ENCODE measurements around the gene MAP7D3.

Gene MAP7D3

DNA sequence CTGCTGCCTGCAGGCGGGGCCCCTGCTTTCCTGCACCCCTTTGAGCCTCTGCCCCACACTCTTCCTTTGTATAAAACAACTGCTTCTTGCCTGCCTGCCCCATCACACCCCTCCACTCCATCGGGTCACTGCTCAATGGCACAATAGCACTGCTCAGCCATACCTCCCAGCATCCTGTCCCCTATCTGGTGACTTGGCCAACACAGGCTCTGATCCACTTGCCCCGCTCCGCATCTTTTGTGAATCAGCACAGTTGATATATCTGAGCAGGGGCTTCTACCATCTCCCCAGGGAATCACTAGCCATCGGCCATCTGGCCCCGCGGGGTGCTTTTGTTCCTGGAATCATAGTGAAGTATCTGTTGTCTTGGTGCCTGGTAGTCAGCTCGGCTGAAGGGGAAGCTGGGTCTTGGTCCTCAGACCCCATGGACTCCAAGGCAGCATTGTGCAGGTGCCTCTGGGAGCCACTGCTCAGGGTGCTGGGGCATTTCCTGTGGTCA, 45.3 kb downstream of the MAP7D3 start:
- no peak for DNase-seq (ENCODE audit: low read depth)

DNA sequence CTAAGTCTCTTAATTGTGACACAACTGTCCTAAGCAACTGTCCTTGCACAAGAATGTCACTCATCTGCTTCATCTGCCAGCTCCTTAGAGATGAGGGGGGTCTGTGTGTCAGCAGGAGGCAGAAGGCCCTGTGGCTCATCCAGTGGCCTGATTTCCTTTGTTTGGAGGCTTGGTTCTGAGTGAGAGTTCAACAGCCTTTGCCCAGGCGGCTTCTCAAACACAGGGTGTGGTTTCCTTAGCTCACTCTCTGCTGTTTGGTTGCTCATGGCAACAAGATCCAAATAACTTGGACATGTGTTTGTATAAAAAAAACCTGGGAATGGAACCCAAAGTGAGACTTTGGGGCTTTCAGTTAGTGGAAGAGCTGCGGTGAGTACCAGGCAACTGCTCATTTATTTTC, 46.6 kb downstream of the MAP7D3 start:
- no peak for DNase-seq (ENCODE audit: low read depth)

- no peak for DNase-seq (ENCODE audit: low read depth)
These were observed 47.2 kb downstream of the MAP7D3 start for GRCh38 chrX:136203951-136204350.

DNA sequence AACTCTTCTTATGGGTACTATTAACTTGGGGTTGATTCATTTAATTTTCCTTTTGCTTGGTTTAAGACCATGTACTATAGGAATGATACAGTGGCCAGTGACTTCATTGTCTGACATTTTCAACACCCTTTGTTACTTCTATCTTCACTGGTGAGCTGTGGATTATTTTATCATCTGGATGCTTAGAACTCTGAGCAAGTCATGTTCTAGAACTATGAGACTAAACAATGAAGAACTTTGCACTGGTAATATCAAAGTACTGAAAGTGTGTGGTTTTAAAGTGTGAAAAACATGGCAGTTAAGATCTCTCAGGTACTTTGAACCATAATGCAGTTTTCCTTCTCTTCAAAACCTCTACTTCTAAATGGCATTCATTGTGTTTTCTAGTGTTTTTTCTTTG, 47.8 kb downstream of the MAP7D3 start:
- no peak for DNase-seq (ENCODE audit: low read depth)

GRCh38 chrX:136202889-136203288, 48.3 kb downstream of the MAP7D3 start:
- DNase-seq (ENCODE audit: low read depth), result no peak

GRCh38 chrX:136201601-136202000, 49.6 kb downstream of the MAP7D3 start:
- DNase-seq (ENCODE audit: low read depth), result no peak

- no peak for DNase-seq (ENCODE audit: low read depth)
These were observed 50.7 kb downstream of the MAP7D3 start for GRCh38 chrX:136200466-136200865.

- no peak for DNase-seq (ENCODE audit: low read depth)
These were observed 51.8 kb downstream of the MAP7D3 start for GRCh38 chrX:136199365-136199764.

DNA sequence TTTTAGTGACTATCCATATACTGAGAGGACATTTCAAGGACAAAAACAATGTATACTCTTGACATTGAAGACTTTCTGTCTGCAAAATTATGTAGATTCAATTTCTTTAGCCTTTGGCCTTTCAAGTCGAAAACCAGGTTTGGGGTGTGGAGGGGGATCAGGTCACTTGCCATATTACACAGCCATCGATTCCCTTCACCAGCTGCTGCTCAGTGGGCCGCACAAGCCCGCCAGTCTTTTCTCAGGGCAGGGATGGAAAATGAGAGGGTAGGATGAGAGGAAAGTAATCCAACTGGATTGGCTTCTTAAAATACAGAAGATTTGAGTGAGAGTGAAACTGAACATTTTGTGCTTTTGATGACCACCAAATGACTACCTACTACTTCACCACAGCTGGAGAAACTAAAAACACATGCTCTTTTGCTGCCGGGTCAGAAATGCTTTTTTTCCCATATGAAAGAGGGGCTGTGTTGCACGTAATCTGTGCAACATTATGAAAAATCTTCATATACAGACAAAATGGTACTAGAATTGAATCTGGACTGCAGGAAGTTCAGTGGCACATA, 52.4 kb downstream of the MAP7D3 start:
- no peak for DNase-seq (ENCODE audit: low read depth)

- DNase-seq (ENCODE audit: low read depth), result no peak
These were observed 53.2 kb downstream of the MAP7D3 start for GRCh38 chrX:136198010-136198409.

DNA sequence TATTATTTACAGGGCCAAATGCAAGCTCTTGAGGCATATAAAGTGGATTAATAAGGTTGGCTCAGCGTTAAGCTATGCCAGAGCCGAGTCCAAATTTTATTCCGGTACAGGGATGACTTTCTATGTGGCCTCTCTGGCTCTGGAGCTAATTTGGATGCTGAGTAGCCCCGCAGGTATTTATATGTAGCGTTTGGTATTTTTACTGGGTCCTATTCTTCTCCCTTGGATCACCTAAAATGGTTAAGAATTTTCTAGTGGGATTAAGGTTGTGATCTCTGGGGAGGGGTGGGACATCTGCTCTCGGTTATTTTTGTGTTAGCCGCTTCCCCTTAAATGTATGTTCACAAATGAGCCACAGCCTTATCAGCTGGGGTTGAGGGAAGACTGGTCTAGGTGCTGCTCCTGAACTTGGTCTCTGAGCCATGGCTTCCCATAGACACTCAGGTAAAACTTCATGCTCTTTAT, 54.5 kb downstream of the MAP7D3 start:
- DNase-seq (ENCODE audit: low read depth), result no peak

GRCh38 chrX:136195247-136195646, 56.0 kb downstream of the MAP7D3 start:
- DNase-seq (ENCODE audit: low read depth), result no peak

DNA sequence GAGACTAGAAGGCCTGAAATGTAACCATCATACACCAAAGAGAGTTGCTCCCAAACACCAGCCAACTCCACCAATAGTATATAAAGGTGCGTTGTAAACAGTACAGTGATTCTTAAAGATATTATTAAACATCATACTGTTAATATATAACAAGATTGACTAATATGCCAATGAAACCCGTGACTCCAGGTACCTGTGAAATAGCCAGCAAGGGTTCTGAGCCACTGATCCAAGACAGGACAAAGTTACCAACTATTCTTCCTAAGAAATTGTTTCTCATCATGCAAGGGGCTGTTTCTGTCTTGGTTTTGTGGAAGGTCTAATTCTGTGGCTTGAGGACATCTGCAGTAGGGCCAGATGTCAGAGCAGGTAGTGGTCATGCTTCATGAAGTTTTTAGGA, 56.7 kb downstream of the MAP7D3 start:
- DNase-seq (ENCODE audit: low read depth), result no peak

DNA sequence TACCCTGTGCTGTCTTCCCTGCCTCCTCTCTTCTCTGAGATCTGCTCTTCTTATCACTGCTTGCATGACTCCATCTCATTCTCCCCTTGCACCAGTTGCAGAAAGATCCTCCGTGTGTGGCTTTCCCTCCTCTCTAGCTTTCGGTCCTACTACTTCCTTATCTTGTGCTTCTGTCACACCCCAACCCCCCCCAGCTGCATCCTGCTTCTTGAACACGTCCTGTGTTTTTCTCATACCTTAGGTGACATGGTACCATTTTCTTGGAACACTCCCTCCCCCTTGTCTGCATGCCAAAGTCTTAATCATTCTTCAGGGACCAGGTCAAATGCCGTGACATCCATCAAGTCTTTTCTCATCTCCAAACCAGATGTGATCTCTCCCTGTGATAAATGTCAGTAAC, 57.4 kb downstream of the MAP7D3 start:
- DNase-seq (ENCODE audit: low read depth), result no peak

DNA sequence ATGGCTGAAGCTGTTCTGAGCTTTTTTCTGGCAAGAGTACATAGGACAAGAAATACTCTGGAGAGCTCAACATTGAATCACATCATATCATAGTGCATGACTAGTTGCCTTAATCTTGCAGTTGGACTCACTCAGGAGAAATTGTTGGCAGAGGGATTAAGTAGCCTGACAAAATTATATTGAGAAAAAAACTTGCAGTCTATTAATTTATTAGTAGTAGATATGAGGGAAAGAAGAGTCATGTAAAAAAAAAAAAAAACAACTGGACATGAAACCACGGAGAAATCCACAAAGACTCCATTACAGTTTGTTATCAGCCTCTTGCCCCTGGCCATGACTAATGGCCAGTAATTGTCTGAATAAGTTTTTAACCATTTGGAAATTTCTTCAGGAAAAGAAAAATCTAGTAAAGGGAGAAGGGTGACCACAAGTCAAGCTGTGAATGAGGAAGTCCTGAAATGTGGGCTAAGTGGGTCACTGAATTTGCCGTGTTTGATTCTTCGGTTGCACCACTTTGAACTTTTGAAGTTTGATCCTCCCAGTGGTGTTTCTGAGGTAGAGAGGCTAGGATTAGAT, 58.3 kb downstream of the MAP7D3 start:
- no peak for DNase-seq (ENCODE audit: low read depth)

GRCh38 chrX:136192135-136192534, 59.1 kb downstream of the MAP7D3 start:
- DNase-seq (ENCODE audit: low read depth), result no peak

- no peak for DNase-seq (ENCODE audit: low read depth)
These were observed 60.0 kb downstream of the MAP7D3 start for GRCh38 chrX:136191171-136191570.

DNA sequence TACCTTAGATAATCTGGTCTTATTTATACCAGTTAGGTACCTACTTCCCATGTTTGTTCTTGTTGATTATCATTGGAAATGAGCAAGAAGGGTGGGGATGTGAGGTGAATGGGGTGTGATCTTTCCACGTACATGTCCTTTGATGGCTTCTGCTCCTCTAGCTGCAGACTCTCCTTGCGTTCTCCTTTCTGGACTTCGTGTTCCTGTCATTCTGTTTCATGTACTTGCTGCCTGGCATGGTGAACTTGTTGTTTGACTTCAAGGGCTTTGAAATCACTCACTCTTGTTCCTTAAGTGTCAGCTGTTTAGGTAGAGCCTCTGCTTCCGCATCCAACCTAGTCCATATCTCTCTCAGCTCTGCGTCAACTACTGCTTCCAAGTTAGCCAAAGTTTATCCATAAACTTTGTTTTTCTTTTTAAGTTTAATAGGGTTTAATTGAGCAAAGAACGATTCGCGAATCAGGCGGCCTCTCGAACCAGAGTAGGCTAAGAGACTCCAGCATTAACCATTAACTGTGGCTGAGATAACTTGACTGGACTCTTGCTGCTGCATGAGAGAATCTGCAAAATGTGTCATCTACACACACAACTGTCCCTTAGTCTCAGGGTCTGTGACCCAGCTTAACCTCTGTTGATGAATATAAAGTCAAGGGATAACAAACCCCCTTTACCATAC, 61.0 kb downstream of the MAP7D3 start:
- DNase-seq (ENCODE audit: low read depth), result no peak

- no peak for DNase-seq (ENCODE audit: low read depth)
These were observed 62.0 kb downstream of the MAP7D3 start for GRCh38 chrX:136189222-136189621.

GRCh38 chrX:136186023-136186413, 65.2 kb downstream of the MAP7D3 start:
- no peak for DNase-seq (ENCODE audit: low read depth)

DNA sequence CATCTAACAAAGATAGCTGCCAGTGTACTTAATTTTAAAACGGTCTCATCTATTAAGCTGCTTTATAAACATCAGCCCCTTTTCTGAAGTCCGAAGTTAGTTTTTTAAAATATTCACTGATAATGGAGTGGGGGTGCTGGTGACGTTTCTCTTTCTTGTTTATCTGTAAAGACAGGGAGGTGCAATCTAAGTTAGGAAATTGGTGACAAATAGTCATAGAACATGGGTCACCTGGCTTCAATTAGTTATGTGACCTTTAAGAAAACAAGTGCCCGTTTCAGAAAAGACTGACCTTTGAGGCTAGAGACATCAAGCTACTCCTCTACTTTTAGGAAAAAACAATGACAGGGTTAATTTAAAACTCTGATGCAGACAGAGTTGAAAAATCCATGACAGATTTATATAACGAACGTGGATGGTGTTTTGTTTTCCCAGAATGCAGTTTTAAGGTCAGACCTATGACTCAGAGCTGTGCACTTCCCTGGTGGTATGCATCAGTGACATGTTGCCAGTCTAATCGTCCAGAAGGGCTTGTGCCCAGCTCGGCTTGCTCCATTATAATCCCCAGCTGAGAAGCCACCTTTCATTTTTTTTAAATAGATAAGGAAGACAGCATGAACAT, 65.7 kb downstream of the MAP7D3 start:
- DNase-seq (ENCODE audit: low read depth), result no peak

GRCh38 chrX:136183917-136184316, 67.3 kb downstream of the MAP7D3 start:
- no peak for DNase-seq (ENCODE audit: low read depth)

GRCh38 chrX:136183172-136183571, 68.0 kb downstream of the MAP7D3 start:
- DNase-seq (ENCODE audit: low read depth), result no peak

All from HS-27A (cell line).